HEK293 (cell line): ENCODE measurements around the gene HDAC1.
A peak's percentile ranks its signal among the peaks of the same experiment; 100 is the strongest.

ENCODE experiments used
- CTCF ChIA-PET: fragments of 350-600 bp; formaldehyde crosslinking; extraction: SDS; loops from one replicate; lab custom pipeline; 2021; ENCODE audit warnings: antibody characterized with exemption; lab: Yijun Ruan, JAX
- POLR2A ChIA-PET: fragments of 300-600 bp; formaldehyde crosslinking; extraction: SDS; loops from one replicate; lab custom pipeline; 2020; ENCODE audit warnings: antibody characterized with exemption, inconsistent platforms; lab: Yijun Ruan, JAX
- H3K27ac ChIP-seq: fragments of 200-500 bp; sonication (Bioruptor generic); 2 replicates; pipeline ENCODE4 v1.5.1; 2014; ENCODE audit warnings: low read depth, low read length, control low read depth, inconsistent platforms; ENCODE audit errors: extremely low read depth
- H3K36me3 ChIP-seq, 2 experiments: fragments of 200-500 bp in 1 of 2; sonication (Bioruptor generic) in 1 of 2; 1 replicate in 1 of 2; 2 replicates in 1 of 2; pipeline ENCODE4 v1.5.1; 2014 to 2017; ENCODE audit warnings: inconsistent platforms in 2 of 2, low read length in 2 of 2; ENCODE audit not compliant: control insufficient read depth in 2 of 2, insufficient read depth in 1 of 2
- H3K4me1 ChIP-seq: fragments of 200-500 bp; sonication (Bioruptor generic); 2 replicates; pipeline ENCODE4 v1.5.1; 2014; ENCODE audit warnings: mild to moderate bottlenecking, low read length, inconsistent platforms; ENCODE audit not compliant: control insufficient read depth, insufficient read depth
- H3K4me3 ChIP-seq: 2 replicates; pipeline ENCODE4 v1.5.1; 2011; ENCODE audit warnings: low read depth, mild to moderate bottlenecking, control low read depth, low read length, moderate library complexity
- H3K9me3 ChIP-seq: fragments of 200-500 bp; sonication (Bioruptor generic); 2 replicates; pipeline ENCODE4 v1.5.1; 2014; ENCODE audit warnings: low read depth, low read length, inconsistent platforms; ENCODE audit not compliant: control insufficient read depth, insufficient read depth
- INSM2 ChIP-seq: fragments of 450-650 bp; formaldehyde crosslinking; IDR thresholded peaks from 2 replicates; pipeline ENCODE4 v1.5.1; 2016; ENCODE audit warnings: missing biosample characterization, missing genetic modification characterization
- OVOL3 ChIP-seq: fragments of 450-650 bp; formaldehyde crosslinking; IDR thresholded peaks from 2 replicates; pipeline ENCODE4 v1.5.1; 2016; ENCODE audit warnings: missing biosample characterization, missing genetic modification characterization
- PRDM1 ChIP-seq: fragments of 450-650 bp; formaldehyde crosslinking; IDR thresholded peaks from 2 replicates; pipeline ENCODE4; 2016; ENCODE audit warnings: missing biosample characterization, missing genetic modification characterization
- PRDM6 ChIP-seq: fragments of 450-650 bp; formaldehyde crosslinking; IDR thresholded peaks from 2 replicates; pipeline ENCODE4 v1.5.1; 2017; ENCODE audit warnings: missing biosample characterization, missing genetic modification characterization
- REPIN1 ChIP-seq: fragments of 450-650 bp; formaldehyde crosslinking; IDR thresholded peaks from 2 replicates; pipeline ENCODE4 v1.5.1; 2017; ENCODE audit warnings: missing biosample characterization, missing genetic modification characterization, low read depth
- ZFP41 ChIP-seq: fragments of 450-650 bp; formaldehyde crosslinking; IDR thresholded peaks from 2 replicates; pipeline ENCODE4 v1.5.1; 2016; ENCODE audit warnings: missing biosample characterization, missing genetic modification characterization, borderline replicate concordance
- ZNF121 ChIP-seq: fragments of 450-650 bp; formaldehyde crosslinking; IDR thresholded peaks from 2 replicates; pipeline ENCODE4 v1.5.1; 2016; ENCODE audit warnings: missing biosample characterization, missing genetic modification characterization
- ZNF18 ChIP-seq: fragments of 450-650 bp; formaldehyde crosslinking; IDR thresholded peaks from 2 replicates; pipeline ENCODE4 v1.5.1; 2016; ENCODE audit warnings: missing biosample characterization, missing genetic modification characterization
- ZNF221 ChIP-seq: fragments of 450-650 bp; formaldehyde crosslinking; IDR thresholded peaks from 2 replicates; pipeline ENCODE4 v1.5.1; 2017; ENCODE audit warnings: missing biosample characterization, missing genetic modification characterization, borderline replicate concordance
- ZNF223 ChIP-seq: fragments of 450-650 bp; formaldehyde crosslinking; IDR thresholded peaks from 2 replicates; pipeline ENCODE4 v1.5.1; 2016; ENCODE audit warnings: missing biosample characterization, missing genetic modification characterization
- ZNF266 ChIP-seq: fragments of 450-650 bp; formaldehyde crosslinking; IDR thresholded peaks from 2 replicates; pipeline ENCODE4 v1.5.1; 2016; ENCODE audit warnings: missing biosample characterization, missing genetic modification characterization, low read depth
- ZNF366 ChIP-seq: fragments of 450-650 bp; formaldehyde crosslinking; conservative IDR thresholded peaks from 2 replicates; pipeline ENCODE4 v1.5.1; 2016; ENCODE audit warnings: missing biosample characterization, missing genetic modification characterization
- ZNF48 ChIP-seq: fragments of 450-650 bp; formaldehyde crosslinking; IDR thresholded peaks from 2 replicates; pipeline ENCODE4 v1.5.1; 2016; ENCODE audit warnings: missing biosample characterization, missing genetic modification characterization
- ZNF514 ChIP-seq: fragments of 450-650 bp; formaldehyde crosslinking; IDR thresholded peaks from 2 replicates; pipeline ENCODE4 v1.5.1; 2016; ENCODE audit warnings: missing biosample characterization, missing genetic modification characterization
- ZNF571 ChIP-seq: fragments of 450-650 bp; formaldehyde crosslinking; IDR thresholded peaks from 2 replicates; pipeline ENCODE4 v1.5.0; 2017; ENCODE audit warnings: missing biosample characterization, missing genetic modification characterization
- ZNF623 ChIP-seq: fragments of 450-650 bp; formaldehyde crosslinking; IDR thresholded peaks from 2 replicates; pipeline ENCODE4 v1.5.1; 2016; ENCODE audit warnings: missing biosample characterization, missing genetic modification characterization
- ZNF664 ChIP-seq: fragments of 450-650 bp; formaldehyde crosslinking; IDR thresholded peaks from 2 replicates; pipeline ENCODE4 v1.5.1; 2016; ENCODE audit warnings: missing biosample characterization, missing genetic modification characterization
- ZNF670 ChIP-seq: fragments of 450-650 bp; formaldehyde crosslinking; IDR thresholded peaks from 2 replicates; pipeline ENCODE4 v1.5.1; 2016; ENCODE audit warnings: missing biosample characterization, missing genetic modification characterization, low read depth
- ZNF677 ChIP-seq: fragments of 450-650 bp; IDR thresholded peaks from 2 replicates; pipeline ENCODE4 v1.5.0; 2018; ENCODE audit warnings: missing biosample characterization, mild to moderate bottlenecking, missing genetic modification characterization, moderate library complexity
- ZNF791 ChIP-seq: fragments of 450-650 bp; formaldehyde crosslinking; IDR thresholded peaks from 2 replicates; pipeline ENCODE4 v1.5.1; 2016; ENCODE audit warnings: missing biosample characterization, missing genetic modification characterization
- ZSCAN23 ChIP-seq: fragments of 450-650 bp; formaldehyde crosslinking; IDR thresholded peaks from 2 replicates; pipeline ENCODE4 v1.5.1; 2016; ENCODE audit warnings: missing biosample characterization, missing genetic modification characterization
- ZSCAN5A ChIP-seq: fragments of 450-650 bp; formaldehyde crosslinking; IDR thresholded peaks from 2 replicates; pipeline ENCODE4 v1.5.1; 2016; ENCODE audit warnings: missing biosample characterization, missing genetic modification characterization
- TF ChIP-seq, protein P1 (sequence below): fragments of 450-650 bp; formaldehyde crosslinking; IDR thresholded peaks from 2 replicates; pipeline ENCODE4; 2016; ENCODE audit warnings: missing biosample characterization, missing genetic modification characterization
- TF ChIP-seq, protein P2 (sequence below): fragments of 450-650 bp; formaldehyde crosslinking; IDR thresholded peaks from 2 replicates; pipeline ENCODE4 v1.5.1; 2017; ENCODE audit warnings: missing biosample characterization, missing genetic modification characterization

The HDAC1 gene

DNA sequence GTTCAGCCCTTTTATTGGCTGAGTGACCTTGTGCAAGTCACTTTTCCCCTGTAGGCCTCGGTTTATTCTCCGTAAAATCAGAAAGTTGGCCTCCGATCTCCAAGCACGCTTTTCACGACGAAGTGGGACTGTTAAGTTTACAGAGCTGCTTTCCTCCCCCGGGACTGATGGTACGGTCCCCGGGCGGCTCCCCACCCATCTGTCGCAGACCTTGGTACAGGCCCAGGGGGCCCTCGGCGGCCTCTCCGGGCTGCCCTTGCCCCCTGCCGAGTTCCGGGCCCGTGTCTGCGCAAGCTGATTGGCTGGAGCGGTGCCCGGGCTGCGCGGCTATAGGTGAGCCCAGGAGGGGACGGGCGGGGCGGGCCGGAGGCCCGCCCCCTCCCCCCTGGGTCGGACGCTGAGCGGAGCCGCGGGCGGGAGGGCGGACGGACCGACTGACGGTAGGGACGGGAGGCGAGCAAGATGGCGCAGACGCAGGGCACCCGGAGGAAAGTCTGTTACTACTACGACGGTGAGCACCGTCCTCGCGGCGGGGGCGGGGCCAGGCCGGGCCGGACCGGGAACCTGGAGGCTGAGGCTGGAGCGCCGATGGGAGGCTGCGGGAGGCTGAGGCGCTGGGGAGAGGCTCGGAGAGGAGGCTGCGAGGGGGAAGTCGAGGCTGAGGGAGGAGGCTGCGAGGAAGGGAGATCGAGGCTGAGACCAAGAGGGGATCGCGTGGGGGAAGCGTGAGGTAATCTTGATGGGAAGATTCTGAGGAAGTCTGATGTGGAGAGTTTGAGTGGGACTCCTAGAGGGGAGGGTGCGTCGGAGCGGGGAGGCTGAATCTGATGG is at the start of gene HDAC1 (continued):
- no peak for TF ChIP-seq ZNF677

DNA sequence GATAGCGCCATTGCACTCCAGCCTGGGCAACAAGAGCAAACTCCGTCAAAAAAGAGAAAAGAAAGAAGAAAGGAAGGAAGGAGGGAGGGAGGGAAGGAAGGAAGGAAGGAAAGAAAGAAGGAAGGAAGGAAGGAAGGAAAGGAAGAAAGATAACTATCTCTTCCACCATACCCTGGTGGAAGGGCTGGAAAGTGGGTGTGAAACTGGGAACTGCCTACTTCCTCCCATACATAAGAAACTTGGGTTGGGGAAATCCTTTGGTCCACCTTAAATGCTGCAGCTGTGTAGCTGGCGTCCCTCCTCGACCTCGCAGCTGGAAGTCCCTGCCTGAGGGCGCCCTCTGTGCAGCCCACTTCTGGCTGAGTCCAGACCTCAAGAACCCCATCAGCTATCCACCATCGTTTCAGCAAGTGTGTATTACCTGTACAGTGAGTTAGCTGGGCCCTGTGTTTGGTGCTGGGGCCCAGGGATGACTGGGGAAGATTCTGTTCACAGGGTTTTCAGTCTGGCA is 49.5 kb upstream of the HDAC1 start:
- ChIA-PET CTCF (interaction anchor here (0.7 kb wide), 1 partner anchor 27 kb away, joined by 6 read pairs; no protein-coding TSS in a partner anchor), POLR2A (interaction anchor here (0.8 to 1.1 kb wide), 2 partner anchors 14 to 94 kb away, joined by 3 read pairs; partner anchors contain the start of gene MARCKSL1)
- no peaks in the 10 kb centered on the region for H3K36me3 ChIP-seq
- TF ChIP-seq ZNF366 (tag by site-specific recombination) (peak; percentile 96), REPIN1 (tag by site-specific recombination) (no peak), ZNF791 (no peak), ZNF664 (no peak), PRDM1 (tag by site-specific recombination) (0 out of 2 replicates have a peak, but pooled peaks have one; percentile 30), ZNF670 (tag by site-specific recombination) (no peak), ZNF514 (tag by site-specific recombination) (no peak), ZNF121 (tag by site-specific recombination) (no peak), ZSCAN23 (tag by site-specific recombination) (no peak), ZNF623 (tag by site-specific recombination) (no peak), ZNF48 (tag by site-specific recombination) (no peak), OVOL3 (tag by site-specific recombination) (no peak), ZNF221 (no peak)
- H3K27ac ChIP-seq = no peak overlapping the region
- H3K9me3 ChIP-seq = no peaks in the 10 kb centered on the region
- no peaks in the 10 kb centered on the region for H3K4me1 ChIP-seq
- H3K4me3 ChIP-seq = no peak overlapping the region

DNA sequence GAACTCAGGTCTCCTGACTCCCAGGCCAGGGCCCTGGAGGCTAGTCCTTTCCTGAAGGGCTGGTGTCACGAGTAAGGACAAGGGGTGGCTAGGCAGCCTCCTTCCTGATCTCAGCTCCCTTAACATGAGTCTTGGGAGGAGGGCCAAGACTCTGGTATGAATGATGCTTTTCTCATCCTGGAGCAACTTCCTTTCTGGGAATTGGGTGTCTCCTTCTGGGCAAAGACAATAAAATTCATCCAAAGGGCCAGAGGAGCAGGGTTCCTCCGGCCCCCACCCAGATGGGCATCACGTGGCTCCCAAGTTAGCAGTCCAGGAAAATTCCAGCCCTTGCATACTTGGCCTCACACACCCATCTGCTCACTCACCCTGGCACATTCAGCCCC is 45.0 kb upstream of the HDAC1 start, which contains the start of gene FAM167B:
FAM167B (plus strand) TSS at position 335 of the 386 bp plus-strand sequence. CDS start 200 bp downstream, outside the sequence.
- Histone ChIP-seq H3K9me3 (no peaks in the 10 kb centered on the region), H3K4me3 (no peak within 1 kb of the TSS), H3K36me3 (no peaks in the 10 kb centered on the region), H3K4me1 (no peaks in the 10 kb centered on the region), H3K27ac (no peak within 1 kb of the TSS)
- ChIA-PET POLR2A (interaction anchor here (1.2 to 1.5 kb wide), 2 partner anchors 10 to 44 kb away, joined by 4 to 6 read pairs; partner anchors contain the start of gene HDAC1), CTCF (interaction anchor here (0.6 to 4.3 kb wide), 7 partner anchors 8 to 84 kb away, joined by 3 to 40 read pairs (median 6); no protein-coding TSS in a partner anchor)
- TF ChIP-seq ZNF121 (tag by site-specific recombination) (no peak), ZNF18 (tag by site-specific recombination) (no peak), ZNF266 (tag by site-specific recombination) (no peak), ZSCAN5A (tag by site-specific recombination) (no peak), ZNF623 (tag by site-specific recombination) (no peak), ZNF571 (no peak), INSM2 (tag by site-specific recombination) (no peak), PRDM6 (tag by site-specific recombination) (no peak), ZNF223 (tag by site-specific recombination) (no peak), ZFP41 (tag by site-specific recombination) (no peak)
- TF ChIP-seq, protein P1, sequence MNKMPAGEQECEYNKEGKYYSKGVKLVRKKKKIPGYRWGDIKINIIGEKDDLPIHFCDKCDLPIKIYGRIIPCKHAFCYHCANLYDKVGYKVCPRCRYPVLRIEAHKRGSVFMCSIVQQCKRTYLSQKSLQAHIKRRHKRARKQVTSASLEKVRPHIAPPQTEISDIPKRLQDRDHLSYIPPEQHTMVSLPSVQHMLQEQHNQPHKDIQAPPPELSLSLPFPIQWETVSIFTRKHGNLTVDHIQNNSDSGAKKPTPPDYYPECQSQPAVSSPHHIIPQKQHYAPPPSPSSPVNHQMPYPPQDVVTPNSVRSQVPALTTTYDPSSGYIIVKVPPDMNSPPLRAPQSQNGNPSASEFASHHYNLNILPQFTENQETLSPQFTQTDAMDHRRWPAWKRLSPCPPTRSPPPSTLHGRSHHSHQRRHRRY (tag by site-specific recombination) = no peak
- TF ChIP-seq, protein P2, sequence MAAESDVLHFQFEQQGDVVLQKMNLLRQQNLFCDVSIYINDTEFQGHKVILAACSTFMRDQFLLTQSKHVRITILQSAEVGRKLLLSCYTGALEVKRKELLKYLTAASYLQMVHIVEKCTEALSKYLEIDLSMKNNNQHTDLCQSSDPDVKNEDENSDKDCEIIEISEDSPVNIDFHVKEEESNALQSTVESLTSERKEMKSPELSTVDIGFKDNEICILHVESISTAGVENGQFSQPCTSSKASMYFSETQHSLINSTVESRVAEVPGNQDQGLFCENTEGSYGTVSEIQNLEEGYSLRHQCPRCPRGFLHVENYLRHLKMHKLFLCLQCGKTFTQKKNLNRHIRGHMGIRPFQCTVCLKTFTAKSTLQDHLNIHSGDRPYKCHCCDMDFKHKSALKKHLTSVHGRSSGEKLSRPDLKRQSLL (tag by site-specific recombination) = no peak
